ENCODE data around the gene MST1. TPM values are rescaled to one million over a fixed set of nuclear protein-coding genes. Genes with fewer than 3 reads are reported as not detected.

The MST1 gene
- total and polyA plus RNA-seq, 2 of the 8 experiments (the other 6 are each of a cell fraction or from before 2014, with no cell fraction given), result 6.2 to 9.5 TPM

GRCh38 chr3:49669352-49669751 lies 19.9 kb downstream of the MST1 start:
- H2BK15ac ChIP-seq (ENCODE audit: low read length), result no peak overlapping the region
- H3K56ac ChIP-seq (replicated peaks; ENCODE audit: insufficient read length, low read depth, low read length), result no peak overlapping the region
- peaks cover 6% of the 10 kb centered on the region; the same call in 1 of the 2 replicates for H3K23me2 ChIP-seq (ENCODE audit: low read depth, low read length)
- H3K79me1 ChIP-seq (ENCODE audit: low read depth, low read length), result no peaks in the 10 kb centered on the region
- H4K20me1 ChIP-seq (replicated peaks in 1 of 2; ENCODE audit: control insufficient read depth in 1 of 2, insufficient read depth in 2 of 2, low read length in 2 of 2), result no peaks in the 10 kb centered on the region
- H2BK12ac ChIP-seq (ENCODE audit: low read depth, low read length), result no peak overlapping the region
- H2AK5ac ChIP-seq (ENCODE audit: low read depth, low read length), result no peak overlapping the region
- H3K9ac ChIP-seq (replicated peaks in 1 of 4; ENCODE audit: extremely low read depth in 1 of 4, low read depth in 3 of 4, low read length in 3 of 4), result no peak overlapping the region
- H2BK5ac ChIP-seq (ENCODE audit: low read depth, low read length), result 0 out of 2 replicates have a peak overlapping the region, but pooled peaks have one; percentile 19
- H4K8ac ChIP-seq (ENCODE audit: extremely low read depth, insufficient read depth, low read length), result no peak overlapping the region
- DNase-seq (ENCODE audit: low read depth in 1 of 2, low spot score in 2 of 2) (no peak), FAIRE-seq (no peak)
- H3K4me3 ChIP-seq (ENCODE audit: extremely low read depth in 1 of 4, insufficient read depth in 2 of 4, low read depth in 3 of 4, low read length in 4 of 4), result no peak overlapping the region
- no peaks in the 10 kb centered on the region for H3K27me3 ChIP-seq (replicated peaks in 1 of 4; ENCODE audit: control insufficient read depth in 3 of 4, extremely low read depth in 1 of 4, insufficient read depth in 3 of 4, low read length in 3 of 4)
- peaks cover 0 to 3% of the 10 kb centered on the region in 2 experiments; a peak in 1 of 4 replicates for H3K79me2 ChIP-seq (ENCODE audit: control insufficient read depth in 1 of 2, insufficient read depth in 2 of 2, low read length in 2 of 2)
- H2BK120ac ChIP-seq (replicated peaks; ENCODE audit: low read depth, low read length), result no peak overlapping the region
- H4K91ac ChIP-seq (replicated peaks; ENCODE audit: insufficient read length, low read length), result no peak overlapping the region
- H3K27ac ChIP-seq (ENCODE audit: low read depth, low read length), result no peak overlapping the region
- no peaks in the 10 kb centered on the region for H3K9me3 ChIP-seq (ENCODE audit: insufficient read depth in 2 of 2, low read depth in 1 of 2, low read length in 1 of 2)
- no peak overlapping the region for H2AFZ ChIP-seq (ENCODE audit: low read length)
- no peaks in the 10 kb centered on the region for H3K36me3 ChIP-seq (ENCODE audit: control insufficient read depth in 2 of 4, insufficient read depth in 4 of 4, low read length in 3 of 4)
- no peak overlapping the region for H3K4me2 ChIP-seq (ENCODE audit: insufficient read depth in 1 of 2, low read depth in 2 of 2, low read length in 2 of 2)
- no peak overlapping the region for H4K5ac ChIP-seq (ENCODE audit: insufficient read length, low read depth, low read length)
- CTCF ChIA-PET (ENCODE audit: partially characterized antibody), result interaction anchor here (0.7 to 5.4 kb wide), 12 partner anchors 12 to 215 kb away, joined by 3 to 159 read pairs (median 4); no protein-coding TSS in a partner anchor
- no peak overlapping the region for H2BK20ac ChIP-seq (ENCODE audit: low read length)
- peaks cover 0 to 11% (median 2%) of the 10 kb centered on the region in 4 experiments; a peak in 2 of 7 replicates for H3K4me1 ChIP-seq (replicated peaks in 1 of 4; ENCODE audit: control insufficient read depth in 3 of 4, insufficient read depth in 4 of 4, low read length in 3 of 4)
- no peak overlapping the region for H3K4ac ChIP-seq (replicated peaks; ENCODE audit: insufficient read length, low read depth, low read length)
- no peak overlapping the region for H3K18ac ChIP-seq (ENCODE audit: extremely low read depth, low read length)
- POLR2A ChIA-PET (ENCODE audit: partially characterized antibody), result interaction anchor here (0.9 to 1.3 kb wide), 3 partner anchors 129 to 137 kb away, joined by 3 to 4 read pairs (median 4); no protein-coding TSS in a partner anchor
- 98% methylated on average over 3 of the region's 3 CpGs; no CpG with 5 or more reads in 1 of the 2 experiments for WGBS, 2 experiments (ENCODE audit: extremely low coverage in 1 of 2, insufficient coverage in 1 of 2, insufficient read length in 1 of 2, insufficient replicate concordance in 2 of 2, low coverage in 1 of 2, low lambda C conversion rate in 2 of 2, missing lambda C conversion rate in 1 of 2)
- H3K23ac ChIP-seq (ENCODE audit: insufficient read length), result no peak overlapping the region
- TF ChIP-seq MAX (IDR thresholded peaks at IDR 0.05) (no peak), CTCF (IDR thresholded peaks at IDR 0.05; ENCODE audit: control extremely low read depth in 1 of 3, insufficient read depth in 1 of 3, low read depth in 1 of 3, low read length in 3 of 3) (no peak), EGR1 (IDR thresholded peaks at IDR 0.05; ENCODE audit: borderline replicate concordance, low read depth, low read length) (no peak), YY1 (IDR thresholded peaks at IDR 0.05; ENCODE audit: low read depth, low read length) (no peak), CEBPB (IDR thresholded peaks at IDR 0.05; ENCODE audit: low read depth, low read length) (no peak), POLR2AphosphoS5 (IDR thresholded peaks at IDR 0.05; ENCODE audit: low read depth, low read length) (no peak), BRCA1 (IDR thresholded peaks at IDR 0.05; ENCODE audit: low read depth, low read length) (no peak), SP1 (IDR thresholded peaks at IDR 0.05; ENCODE audit: low read depth, low read length) (no peak)
- H3K14ac ChIP-seq (ENCODE audit: insufficient read length), result no peak overlapping the region
